ENCODE results near the gene ECEL1.
A peak's percentile ranks its signal among the peaks of the same experiment; 100 is the strongest.
"Not testable (repeated sequence)": the region's sequence is repeated elsewhere in the genome, so short reads cannot be mapped to it uniquely, and the experiment has no call there.

Gene ECEL1

GRCh38 chr2:232434563-232435374 lies 52.9 kb downstream of the ECEL1 start:
- H4K20me1 ChIP-seq (ENCODE audit: insufficient read depth, low read length) = no peaks in the 10 kb centered on the region

GRCh38 chr2:232434091-232434490 lies 53.5 kb downstream of the ECEL1 start:
- H3K9ac ChIP-seq (ENCODE audit: low read depth, low read length) = no peak overlapping the region
- no peaks in the 10 kb centered on the region for H3K9me3 ChIP-seq (ENCODE audit: insufficient read depth, low read length, severe bottlenecking)
- no peak for DNase-seq
- no peak for ATAC-seq (ENCODE audit: insufficient read depth, low read depth)
- H3K79me2 ChIP-seq (ENCODE audit: insufficient read depth, low read length) = no peaks in the 10 kb centered on the region
- H3K4me2 ChIP-seq (ENCODE audit: insufficient read depth, low read length) = no peak overlapping the region
- no peak for TF ChIP-seq CTCF (IDR thresholded peaks at IDR 0.05; ENCODE audit: borderline replicate concordance, extremely low read depth, low read length, poor library complexity, severe bottlenecking)
- no peak for TF ChIP-seq EZH2 (IDR thresholded peaks at IDR 0.05; ENCODE audit: borderline replicate concordance, low read depth, low read length, severe bottlenecking)
- no peak overlapping the region for H3K4me3 ChIP-seq (ENCODE audit: low read depth in 1 of 2, low read length in 2 of 2)
- no peak overlapping the region for H3K27ac ChIP-seq (ENCODE audit: low read length)
- no peaks in the 10 kb centered on the region for H3K36me3 ChIP-seq (ENCODE audit: insufficient read depth, low read length)
- H4K20me1 ChIP-seq (ENCODE audit: insufficient read depth, low read length) = no peaks in the 10 kb centered on the region
- H3K27me3 ChIP-seq (ENCODE audit: insufficient read depth, low read length, poor library complexity) = no peaks in the 10 kb centered on the region
- H2AFZ ChIP-seq (ENCODE audit: low read depth, low read length) = no peak overlapping the region
- no peaks in the 10 kb centered on the region for H3K4me1 ChIP-seq (ENCODE audit: insufficient read depth, low read length)

More at GRCh38 chr2:232434563-232435374, 52.9 kb downstream of the ECEL1 start:
- no peak for TF ChIP-seq EZH2 (IDR thresholded peaks at IDR 0.05; ENCODE audit: borderline replicate concordance, low read depth, low read length, severe bottlenecking)
- TF ChIP-seq CTCF (IDR thresholded peaks at IDR 0.05; ENCODE audit: borderline replicate concordance, extremely low read depth, low read length, poor library complexity, severe bottlenecking) = no peak
- Histone ChIP-seq H3K4me2 (ENCODE audit: insufficient read depth, low read length) (no peak overlapping the region), H3K4me3 (ENCODE audit: low read depth in 1 of 2, low read length in 2 of 2) (no peak overlapping the region), H3K27ac (ENCODE audit: low read length) (no peak overlapping the region), H3K9ac (ENCODE audit: low read depth, low read length) (no peak overlapping the region), H3K4me1 (ENCODE audit: insufficient read depth, low read length) (no peaks in the 10 kb centered on the region), H3K9me3 (ENCODE audit: insufficient read depth, low read length, severe bottlenecking) (no peaks in the 10 kb centered on the region), H3K27me3 (ENCODE audit: insufficient read depth, low read length, poor library complexity) (no peaks in the 10 kb centered on the region), H2AFZ (ENCODE audit: low read depth, low read length) (no peak overlapping the region), H3K79me2 (ENCODE audit: insufficient read depth, low read length) (no peaks in the 10 kb centered on the region), H3K36me3 (ENCODE audit: insufficient read depth, low read length) (no peaks in the 10 kb centered on the region)
- DNase-seq (no peak), ATAC-seq (ENCODE audit: insufficient read depth, low read depth) (no peak)

GRCh38 chr2:232433622-232434021 lies 54.0 kb downstream of the ECEL1 start:
- not testable (repeated sequence) for DNase-seq; H3K27ac ChIP-seq (ENCODE audit: low read length); H3K4me2 ChIP-seq (ENCODE audit: insufficient read depth, low read length); H4K20me1 ChIP-seq (ENCODE audit: insufficient read depth, low read length); H3K79me2 ChIP-seq (ENCODE audit: insufficient read depth, low read length); H3K4me1 ChIP-seq (ENCODE audit: insufficient read depth, low read length); H3K9ac ChIP-seq (ENCODE audit: low read depth, low read length); ATAC-seq (ENCODE audit: insufficient read depth, low read depth); H3K9me3 ChIP-seq (ENCODE audit: insufficient read depth, low read length, severe bottlenecking); H3K36me3 ChIP-seq (ENCODE audit: insufficient read depth, low read length); H3K4me3 ChIP-seq (ENCODE audit: low read depth in 1 of 2, low read length in 2 of 2); H2AFZ ChIP-seq (ENCODE audit: low read depth, low read length); H3K27me3 ChIP-seq (ENCODE audit: insufficient read depth, low read length, poor library complexity)

- Histone ChIP-seq H3K4me2 (ENCODE audit: insufficient read depth, low read length) (no peak overlapping the region), H3K4me1 (ENCODE audit: insufficient read depth, low read length) (no peaks in the 10 kb centered on the region), H3K27ac (ENCODE audit: low read length) (no peak overlapping the region), H3K4me3 (ENCODE audit: low read depth in 1 of 2, low read length in 2 of 2) (no peak overlapping the region), H3K9me3 (ENCODE audit: insufficient read depth, low read length, severe bottlenecking) (no peaks in the 10 kb centered on the region), H4K20me1 (ENCODE audit: insufficient read depth, low read length) (no peaks in the 10 kb centered on the region), H3K79me2 (ENCODE audit: insufficient read depth, low read length) (no peaks in the 10 kb centered on the region), H3K27me3 (ENCODE audit: insufficient read depth, low read length, poor library complexity) (no peaks in the 10 kb centered on the region), H3K9ac (ENCODE audit: low read depth, low read length) (no peak overlapping the region), H3K36me3 (ENCODE audit: insufficient read depth, low read length) (no peaks in the 10 kb centered on the region), H2AFZ (ENCODE audit: low read depth, low read length) (no peak overlapping the region)
- ATAC-seq (ENCODE audit: insufficient read depth, low read depth) (no peak), DNase-seq (no peak)
- no peak for TF ChIP-seq EZH2 (IDR thresholded peaks at IDR 0.05; ENCODE audit: borderline replicate concordance, low read depth, low read length, severe bottlenecking)
- TF ChIP-seq CTCF (IDR thresholded peaks at IDR 0.05; ENCODE audit: borderline replicate concordance, extremely low read depth, low read length, poor library complexity, severe bottlenecking) = peak; percentile 15
Observed at GRCh38 chr2:232432598-232433184, 54.9 kb downstream of the ECEL1 start.

All from DND-41 (cell line).